ENCODE results near the gene HOXA5.

HOXA5 gene

DNA sequence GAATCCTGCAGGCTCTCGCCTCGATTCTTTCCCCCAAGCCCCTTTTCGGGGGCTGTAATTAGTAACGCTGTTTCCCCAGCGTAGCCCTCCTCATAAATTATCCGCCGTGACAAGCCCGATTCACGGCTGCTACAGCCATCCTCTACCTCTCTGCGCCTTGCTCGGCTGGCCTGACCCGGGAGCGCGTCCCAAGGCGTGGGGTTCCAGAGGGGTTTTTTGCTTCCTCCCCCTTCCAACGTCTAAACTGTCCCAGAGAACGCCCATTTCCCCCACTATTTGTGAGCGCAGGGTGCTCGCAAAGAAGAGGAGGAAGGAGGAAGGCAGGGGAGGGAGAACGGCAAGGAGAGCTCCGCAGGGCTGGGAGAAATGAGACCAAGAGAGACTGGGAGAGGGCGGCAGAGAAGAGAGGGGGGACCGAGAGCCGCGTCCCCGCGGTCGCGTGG lies 880 bp downstream of the HOXA5 start:
- TF ChIP-seq ZNF266 (tag by site-specific recombination; IDR thresholded peaks at IDR 0.05; ENCODE audit: low read depth), result peak; percentile 75; the same call in 1 of the 2 replicates
- peak; percentile 41; the same call in 1 of the 2 replicates for TF ChIP-seq ZNF341 (tag by site-specific recombination; IDR thresholded peaks at IDR 0.05; ENCODE audit: low read depth)
- peak; percentile 29 for TF ChIP-seq SP2 (tag by site-specific recombination; IDR thresholded peaks at IDR 0.05)
- no peak for TF ChIP-seq ZNF24 (tag by site-specific recombination; IDR thresholded peaks at IDR 0.05)
- TF ChIP-seq, protein P1, sequence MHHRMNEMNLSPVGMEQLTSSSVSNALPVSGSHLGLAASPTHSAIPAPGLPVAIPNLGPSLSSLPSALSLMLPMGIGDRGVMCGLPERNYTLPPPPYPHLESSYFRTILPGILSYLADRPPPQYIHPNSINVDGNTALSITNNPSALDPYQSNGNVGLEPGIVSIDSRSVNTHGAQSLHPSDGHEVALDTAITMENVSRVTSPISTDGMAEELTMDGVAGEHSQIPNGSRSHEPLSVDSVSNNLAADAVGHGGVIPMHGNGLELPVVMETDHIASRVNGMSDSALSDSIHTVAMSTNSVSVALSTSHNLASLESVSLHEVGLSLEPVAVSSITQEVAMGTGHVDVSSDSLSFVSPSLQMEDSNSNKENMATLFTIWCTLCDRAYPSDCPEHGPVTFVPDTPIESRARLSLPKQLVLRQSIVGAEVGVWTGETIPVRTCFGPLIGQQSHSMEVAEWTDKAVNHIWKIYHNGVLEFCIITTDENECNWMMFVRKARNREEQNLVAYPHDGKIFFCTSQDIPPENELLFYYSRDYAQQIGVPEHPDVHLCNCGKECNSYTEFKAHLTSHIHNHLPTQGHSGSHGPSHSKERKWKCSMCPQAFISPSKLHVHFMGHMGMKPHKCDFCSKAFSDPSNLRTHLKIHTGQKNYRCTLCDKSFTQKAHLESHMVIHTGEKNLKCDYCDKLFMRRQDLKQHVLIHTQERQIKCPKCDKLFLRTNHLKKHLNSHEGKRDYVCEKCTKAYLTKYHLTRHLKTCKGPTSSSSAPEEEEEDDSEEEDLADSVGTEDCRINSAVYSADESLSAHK (tag by site-specific recombination; IDR thresholded peaks at IDR 0.05), result no peak
- TF ChIP-seq, protein P2, sequence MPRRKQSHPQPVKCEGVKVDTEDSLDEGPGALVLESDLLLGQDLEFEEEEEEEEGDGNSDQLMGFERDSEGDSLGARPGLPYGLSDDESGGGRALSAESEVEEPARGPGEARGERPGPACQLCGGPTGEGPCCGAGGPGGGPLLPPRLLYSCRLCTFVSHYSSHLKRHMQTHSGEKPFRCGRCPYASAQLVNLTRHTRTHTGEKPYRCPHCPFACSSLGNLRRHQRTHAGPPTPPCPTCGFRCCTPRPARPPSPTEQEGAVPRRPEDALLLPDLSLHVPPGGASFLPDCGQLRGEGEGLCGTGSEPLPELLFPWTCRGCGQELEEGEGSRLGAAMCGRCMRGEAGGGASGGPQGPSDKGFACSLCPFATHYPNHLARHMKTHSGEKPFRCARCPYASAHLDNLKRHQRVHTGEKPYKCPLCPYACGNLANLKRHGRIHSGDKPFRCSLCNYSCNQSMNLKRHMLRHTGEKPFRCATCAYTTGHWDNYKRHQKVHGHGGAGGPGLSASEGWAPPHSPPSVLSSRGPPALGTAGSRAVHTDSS (tag by site-specific recombination; IDR thresholded peaks at IDR 0.05), result peak; percentile 78
- TF ChIP-seq PRDM2 (tag by site-specific recombination; IDR thresholded peaks at IDR 0.05; ENCODE audit: borderline replicate concordance), result no peak
- Histone ChIP-seq H3K27ac (ENCODE audit: extremely low read depth, low read depth, low read length) (peak overlapping the region; percentile 98), H3K4me3 (ENCODE audit: low read depth, low read length) (peak overlapping the region; percentile 79), H3K9me3 (ENCODE audit: control insufficient read depth, insufficient read depth, low read depth, low read length) (no peaks in the 10 kb centered on the region), H3K36me3 (ENCODE audit: control insufficient read depth in 2 of 2, insufficient read depth in 1 of 2, low read length in 2 of 2) (peaks cover 0 to 65% of the 10 kb centered on the region in 2 experiments; a peak in 2 of 3 replicates), H3K4me1 (ENCODE audit: control insufficient read depth, insufficient read depth, low read length) (peaks cover 22% of the 10 kb centered on the region)
- ChIA-PET CTCF (interaction anchor here (0.7 to 4.4 kb wide), 17 partner anchors 11 to 460 kb away, joined by 3 to 34 read pairs (median 6); partner anchors contain the start of genes HOXA1 and HOXA7), POLR2A (interaction anchor here (0.6 to 1.6 kb wide), 8 partner anchors 12 to 1280 kb away, joined by 3 to 9 read pairs (median 4); partner anchors contain the start of genes HOXA4 and HOXA9)

DNA sequence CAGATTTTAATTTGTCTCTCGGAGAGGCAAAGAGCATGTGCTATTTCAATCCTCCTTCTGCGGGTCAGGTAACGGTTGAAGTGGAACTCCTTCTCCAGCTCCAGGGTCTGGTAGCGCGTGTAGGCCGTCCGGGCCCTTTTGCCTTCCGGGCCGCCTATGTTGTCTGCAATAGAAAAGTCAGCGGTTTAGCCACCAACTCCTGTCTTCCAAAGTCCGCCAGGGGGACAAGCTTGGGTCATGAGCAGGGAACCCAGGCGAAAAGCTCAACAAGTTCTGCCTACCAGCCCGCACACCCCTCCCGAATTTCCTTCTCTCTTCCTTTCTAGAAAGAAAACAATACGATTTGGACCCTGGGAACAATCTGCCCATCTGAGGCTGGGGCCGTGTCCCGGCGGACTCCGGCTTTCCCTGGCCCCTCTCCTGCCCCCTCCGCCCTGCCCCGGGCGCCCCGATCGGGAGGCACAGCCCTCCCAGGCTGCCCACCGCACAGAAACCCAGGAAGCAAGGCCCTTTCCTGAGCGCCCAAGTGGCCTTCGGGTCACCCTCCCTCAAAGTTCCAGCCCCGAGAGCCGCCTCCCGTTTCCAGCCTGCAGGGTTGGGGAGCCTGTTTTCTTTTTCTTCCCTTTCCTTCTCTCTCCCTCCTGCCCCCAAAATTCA lies 1.4 kb downstream of the HOXA5 start:
- Histone ChIP-seq H3K4me1 (ENCODE audit: control insufficient read depth, insufficient read depth, low read length) (peaks cover 23% of the 10 kb centered on the region), H3K9me3 (ENCODE audit: control insufficient read depth, insufficient read depth, low read depth, low read length) (no peaks in the 10 kb centered on the region), H3K36me3 (ENCODE audit: control insufficient read depth in 2 of 2, insufficient read depth in 1 of 2, low read length in 2 of 2) (peaks cover 0 to 65% of the 10 kb centered on the region in 2 experiments; a peak in 2 of 3 replicates), H3K4me3 (ENCODE audit: low read depth, low read length) (peak overlapping the region; percentile 79), H3K27ac (ENCODE audit: extremely low read depth, low read depth, low read length) (peak overlapping the region; percentile 98)
- CTCF ChIA-PET, result interaction anchor here (0.6 to 4.4 kb wide), 13 partner anchors 8 to 955 kb away, joined by 3 to 29 read pairs (median 7); partner anchors contain the start of gene HOXA4
- POLR2A ChIA-PET, result interaction anchor here (0.6 to 1.3 kb wide), 7 partner anchors 20 to 765 kb away, joined by 3 to 6 read pairs (median 4); partner anchors contain the start of gene SKAP2
- TF ChIP-seq ZFP37 (tag by site-specific recombination; IDR thresholded peaks at IDR 0.05), result 0 out of 2 replicates have a peak, but pooled peaks have one; percentile 19
- TF ChIP-seq ZNF335 (tag by site-specific recombination; conservative IDR thresholded peaks at IDR 0.05), result no peak; the same call in 1 of the 2 replicates
- TF ChIP-seq GLIS1 (tag by site-specific recombination; IDR thresholded peaks at IDR 0.05), result peak; percentile 18; the same call in 1 of the 2 replicates
- TF ChIP-seq SCRT2 (tag by site-specific recombination; IDR thresholded peaks at IDR 0.05), result peak; percentile 84
- no peak for TF ChIP-seq ZNF341 (tag by site-specific recombination; IDR thresholded peaks at IDR 0.05; ENCODE audit: low read depth)
- TF ChIP-seq GLIS2 (tag by site-specific recombination; IDR thresholded peaks at IDR 0.05), result peak; percentile 34; the same call in 1 of the 2 replicates
- no peak for TF ChIP-seq ZNF514 (tag by site-specific recombination; IDR thresholded peaks at IDR 0.05)
- peak; percentile 63 for TF ChIP-seq ZBTB8A (tag by site-specific recombination; IDR thresholded peaks at IDR 0.05)
